Measurements from ENCODE around the gene VILL.

The VILL gene

DNA sequence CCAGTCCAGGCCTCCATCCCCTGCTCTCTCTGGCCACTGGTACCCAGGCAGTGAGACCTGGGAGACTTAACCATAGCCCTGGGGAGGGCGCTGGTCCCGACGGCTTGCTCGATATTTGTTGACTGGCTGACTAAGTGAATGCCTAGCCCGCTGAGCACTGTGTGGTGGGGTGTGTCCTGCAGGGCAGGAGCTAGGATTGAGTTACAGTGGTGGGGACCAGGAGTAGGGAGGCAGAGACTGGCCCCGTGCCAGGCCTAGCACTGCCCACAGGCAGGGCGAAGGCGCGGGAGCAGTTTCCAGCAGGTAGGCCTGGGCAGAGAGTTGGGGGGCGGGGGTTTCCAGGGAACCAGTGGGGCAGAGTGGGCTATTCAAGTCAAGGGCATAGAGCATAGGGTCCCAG lies at the start of gene VILL:
VILL (plus strand) TSS at position 260 of the 400 bp plus-strand sequence. CDS start 2,887 bp downstream, outside the sequence.
- H3K9me3 Mint-ChIP-seq = no peaks in the 10 kb centered on the region
- H3K27me3 Mint-ChIP-seq (ENCODE audit: low read depth) = no peaks in the 10 kb centered on the region
- H3K27ac Mint-ChIP-seq = no peak within 1 kb of the TSS
- peaks cover 20% of the 10 kb centered on the region for H3K4me1 Mint-ChIP-seq (ENCODE audit: low read depth)
- H3K36me3 Mint-ChIP-seq (ENCODE audit: low read depth) = peaks cover 1% of the 10 kb centered on the region
- no peak within 1 kb of the TSS for H3K4me3 Mint-ChIP-seq

GRCh38 chr3:37941608-37942508 lies 48.7 kb upstream of the VILL start:
- Mint-ChIP-seq H3K36me3 (ENCODE audit: low read depth) (no peaks in the 10 kb centered on the region), H3K27ac (no peak overlapping the region), H3K27me3 (ENCODE audit: low read depth) (peaks cover 18% of the 10 kb centered on the region)

DNA sequence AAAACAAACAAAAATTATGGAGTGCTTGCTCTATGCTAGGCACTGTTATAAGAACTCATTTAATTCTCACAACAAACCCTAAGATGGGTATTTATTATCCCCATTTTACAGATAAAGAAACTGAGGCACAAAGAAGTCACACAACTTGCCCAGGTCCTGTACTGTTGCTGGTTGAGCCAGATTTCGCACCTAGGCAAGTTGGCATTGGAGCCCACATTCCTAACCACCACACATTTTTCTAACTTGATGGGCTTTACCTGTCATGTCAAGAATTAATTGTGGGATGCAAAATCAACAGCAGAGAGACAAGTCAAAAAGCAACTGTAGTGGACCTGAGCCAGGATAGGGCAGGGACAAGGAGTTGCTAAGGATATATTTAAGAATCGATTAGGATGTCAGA lies 47.9 kb upstream of the VILL start:
- no peaks in the 10 kb centered on the region for H3K9me3 Mint-ChIP-seq
- H3K4me1 Mint-ChIP-seq (ENCODE audit: low read depth) = peaks cover 3% of the 10 kb centered on the region
- H3K27ac Mint-ChIP-seq = no peak overlapping the region
- no peaks in the 10 kb centered on the region for H3K36me3 Mint-ChIP-seq (ENCODE audit: low read depth)
- H3K27me3 Mint-ChIP-seq (ENCODE audit: low read depth) = peaks cover 15% of the 10 kb centered on the region
- no peak overlapping the region for H3K4me3 Mint-ChIP-seq

More at GRCh38 chr3:37941608-37942508, 48.7 kb upstream of the VILL start:
- Mint-ChIP-seq H3K4me1 (ENCODE audit: low read depth) (peaks cover 3% of the 10 kb centered on the region), H3K4me3 (no peak overlapping the region), H3K9me3 (no peaks in the 10 kb centered on the region)

DNA sequence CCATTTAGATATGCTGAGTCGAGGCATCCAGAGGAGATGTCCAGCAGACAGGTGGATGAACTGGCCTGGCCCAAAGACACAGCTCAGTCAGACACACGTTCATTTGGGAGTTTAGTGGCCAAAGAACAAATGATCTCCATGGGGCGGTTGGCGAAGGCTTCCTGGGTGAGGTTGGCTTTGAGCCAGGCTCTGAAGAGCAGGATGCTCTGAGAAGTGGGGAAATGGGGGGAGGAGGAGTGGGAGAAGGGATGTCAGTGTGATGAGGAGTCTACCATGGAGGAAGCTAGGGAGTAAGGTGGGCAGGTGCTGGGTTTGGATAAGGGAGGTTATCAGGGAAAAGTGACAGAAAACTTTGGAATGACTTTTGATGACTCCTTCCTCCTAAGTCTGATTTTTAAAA lies 47.5 kb upstream of the VILL start:
- Mint-ChIP-seq H3K27ac (no peak overlapping the region), H3K4me3 (no peak overlapping the region), H3K4me1 (ENCODE audit: low read depth) (peaks cover 3% of the 10 kb centered on the region), H3K36me3 (ENCODE audit: low read depth) (no peaks in the 10 kb centered on the region), H3K9me3 (no peaks in the 10 kb centered on the region), H3K27me3 (ENCODE audit: low read depth) (peaks cover 11% of the 10 kb centered on the region)

- no peak overlapping the region for H3K4me3 Mint-ChIP-seq
- H3K27me3 Mint-ChIP-seq (ENCODE audit: low read depth) = peaks cover 4% of the 10 kb centered on the region
- H3K27ac Mint-ChIP-seq = no peak overlapping the region
- H3K9me3 Mint-ChIP-seq = no peaks in the 10 kb centered on the region
- peaks cover 3% of the 10 kb centered on the region for H3K4me1 Mint-ChIP-seq (ENCODE audit: low read depth)
- H3K36me3 Mint-ChIP-seq (ENCODE audit: low read depth) = no peaks in the 10 kb centered on the region
These were observed 46.8 kb upstream of the VILL start for GRCh38 chr3:37943631-37944314.

- Mint-ChIP-seq H3K27me3 (ENCODE audit: low read depth) (peaks cover 3% of the 10 kb centered on the region), H3K27ac (no peak overlapping the region), H3K36me3 (ENCODE audit: low read depth) (no peaks in the 10 kb centered on the region), H3K4me1 (ENCODE audit: low read depth) (peaks cover 3% of the 10 kb centered on the region), H3K4me3 (no peak overlapping the region), H3K9me3 (no peaks in the 10 kb centered on the region)
These were observed 46.2 kb upstream of the VILL start for GRCh38 chr3:37944391-37944842.

DNA sequence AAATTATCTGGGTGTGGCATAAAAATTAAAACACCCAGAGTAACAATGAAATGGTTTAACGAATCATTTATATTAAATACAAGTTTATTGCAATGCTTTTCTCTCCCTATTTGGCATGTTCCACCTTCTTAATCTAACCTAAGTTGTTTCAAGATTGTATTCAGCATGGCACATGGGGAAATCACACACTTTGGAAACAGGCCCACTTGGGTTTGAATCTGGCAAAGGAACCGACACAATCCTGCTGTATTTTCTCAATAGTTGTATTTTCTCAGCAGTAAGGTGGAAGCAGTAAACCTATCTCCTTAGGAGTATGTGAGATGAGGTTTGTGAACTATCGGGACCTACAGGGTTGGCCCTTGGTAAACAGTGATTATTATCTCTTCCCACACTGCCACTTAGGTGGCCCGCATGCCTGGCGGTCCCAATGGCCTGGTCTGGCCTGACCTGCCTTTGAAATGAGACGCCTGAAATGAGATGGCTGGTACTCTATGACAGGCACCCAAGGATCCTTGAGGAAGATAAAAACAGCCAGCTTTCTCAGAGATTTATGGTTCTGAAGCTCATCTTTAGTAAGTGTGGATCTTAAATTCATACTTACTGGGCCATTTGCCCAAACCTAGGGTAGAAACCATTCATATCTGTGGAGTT lies 45.3 kb upstream of the VILL start:
- Mint-ChIP-seq H3K4me3 (no peak overlapping the region), H3K36me3 (ENCODE audit: low read depth) (no peaks in the 10 kb centered on the region), H3K9me3 (no peaks in the 10 kb centered on the region), H3K27ac (no peak overlapping the region), H3K4me1 (ENCODE audit: low read depth) (peaks cover 3% of the 10 kb centered on the region), H3K27me3 (ENCODE audit: low read depth) (no peaks in the 10 kb centered on the region)

DNA sequence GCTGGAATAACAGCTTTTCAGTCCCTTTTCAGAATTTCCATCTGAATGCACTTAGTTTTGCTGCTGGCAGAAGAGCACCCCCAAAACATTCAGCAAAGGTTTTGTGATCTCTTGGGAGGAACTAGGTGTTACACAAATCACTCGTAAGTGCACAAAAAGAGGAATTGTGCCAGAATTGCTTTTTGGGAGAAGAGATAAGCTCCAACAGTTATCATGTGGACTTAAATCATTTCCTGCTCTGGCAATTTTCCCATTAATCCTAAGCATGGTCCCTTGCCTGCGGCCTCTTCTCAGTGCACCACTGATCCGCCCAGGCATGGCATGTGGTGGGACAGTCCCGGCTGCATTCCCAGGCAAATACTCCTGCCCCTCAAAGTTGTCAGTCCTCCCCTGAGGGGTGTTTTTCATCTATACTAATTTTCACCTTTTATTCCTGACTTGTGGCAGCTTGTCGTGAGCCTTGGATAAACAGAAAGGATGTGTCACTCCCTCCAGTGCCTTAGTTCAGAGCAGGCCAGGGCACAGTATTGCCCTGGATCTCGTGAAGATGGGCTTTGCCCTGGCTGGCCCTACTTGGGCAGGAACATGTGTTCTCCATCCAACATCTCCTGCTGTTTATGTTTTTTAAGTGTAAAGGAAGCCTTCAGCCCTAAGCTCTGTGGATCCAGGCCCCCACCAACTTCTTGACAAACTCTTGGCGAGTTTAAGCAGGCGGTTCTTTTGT lies 44.6 kb upstream of the VILL start:
- Mint-ChIP-seq H3K27ac (no peak overlapping the region), H3K4me1 (ENCODE audit: low read depth) (peaks cover 3% of the 10 kb centered on the region), H3K4me3 (no peak overlapping the region), H3K9me3 (no peaks in the 10 kb centered on the region), H3K36me3 (ENCODE audit: low read depth) (no peaks in the 10 kb centered on the region), H3K27me3 (ENCODE audit: low read depth) (no peaks in the 10 kb centered on the region)

- H3K4me3 Mint-ChIP-seq = no peak overlapping the region
- H3K27me3 Mint-ChIP-seq (ENCODE audit: low read depth) = no peaks in the 10 kb centered on the region
- peaks cover 3% of the 10 kb centered on the region for H3K4me1 Mint-ChIP-seq (ENCODE audit: low read depth)
- no peak overlapping the region for H3K27ac Mint-ChIP-seq
- H3K36me3 Mint-ChIP-seq (ENCODE audit: low read depth) = no peaks in the 10 kb centered on the region
- H3K9me3 Mint-ChIP-seq = no peaks in the 10 kb centered on the region
These were observed 44.1 kb upstream of the VILL start for GRCh38 chr3:37946531-37946889.

- Mint-ChIP-seq H3K27me3 (ENCODE audit: low read depth) (no peaks in the 10 kb centered on the region), H3K9me3 (peaks cover 4% of the 10 kb centered on the region), H3K36me3 (ENCODE audit: low read depth) (no peaks in the 10 kb centered on the region), H3K4me1 (ENCODE audit: low read depth) (peaks cover 6% of the 10 kb centered on the region), H3K27ac (no peak overlapping the region), H3K4me3 (no peak overlapping the region)
These were observed 40.7 kb upstream of the VILL start for GRCh38 chr3:37949866-37950265.

GRCh38 chr3:37952564-37952963 lies 38.0 kb upstream of the VILL start:
- H3K4me1 Mint-ChIP-seq (ENCODE audit: low read depth) = peaks cover 18% of the 10 kb centered on the region
- no peaks in the 10 kb centered on the region for H3K36me3 Mint-ChIP-seq (ENCODE audit: low read depth)
- peaks cover 4% of the 10 kb centered on the region for H3K9me3 Mint-ChIP-seq
- H3K27ac Mint-ChIP-seq = no peak overlapping the region
- no peak overlapping the region for H3K4me3 Mint-ChIP-seq
- H3K27me3 Mint-ChIP-seq (ENCODE audit: low read depth) = no peaks in the 10 kb centered on the region

GRCh38 chr3:37953226-37953625 lies 37.4 kb upstream of the VILL start:
- Mint-ChIP-seq H3K9me3 (peaks cover 4% of the 10 kb centered on the region), H3K4me3 (no peak overlapping the region), H3K27me3 (ENCODE audit: low read depth) (no peaks in the 10 kb centered on the region), H3K36me3 (ENCODE audit: low read depth) (no peaks in the 10 kb centered on the region), H3K4me1 (ENCODE audit: low read depth) (peaks cover 21% of the 10 kb centered on the region), H3K27ac (no peak overlapping the region)

- H3K36me3 Mint-ChIP-seq (ENCODE audit: low read depth) = no peaks in the 10 kb centered on the region
- H3K4me3 Mint-ChIP-seq = no peak overlapping the region
- H3K27me3 Mint-ChIP-seq (ENCODE audit: low read depth) = no peaks in the 10 kb centered on the region
- H3K27ac Mint-ChIP-seq = no peak overlapping the region
- peaks cover 4% of the 10 kb centered on the region for H3K9me3 Mint-ChIP-seq
- H3K4me1 Mint-ChIP-seq (ENCODE audit: low read depth) = peaks cover 21% of the 10 kb centered on the region
These were observed 36.7 kb upstream of the VILL start for GRCh38 chr3:37953707-37954394.

- H3K4me3 Mint-ChIP-seq = no peak overlapping the region
- H3K9me3 Mint-ChIP-seq = peaks cover 4% of the 10 kb centered on the region
- no peaks in the 10 kb centered on the region for H3K27me3 Mint-ChIP-seq (ENCODE audit: low read depth)
- H3K27ac Mint-ChIP-seq = no peak overlapping the region
- H3K4me1 Mint-ChIP-seq (ENCODE audit: low read depth) = peaks cover 21% of the 10 kb centered on the region
- no peaks in the 10 kb centered on the region for H3K36me3 Mint-ChIP-seq (ENCODE audit: low read depth)
These were observed 35.7 kb upstream of the VILL start for GRCh38 chr3:37954881-37955280.

All from T-helper 1 cell treated with Interleukin-12 subunit alpha and Interleukin-12 subunit beta and Interleukin-4 antibody, amounts not matched to agents 30 μg/mL and 1 μg/mL, for 36 hours (primary cell).